Esophagus squamous epithelium (tissue), 5 donors: ENCODE data around the gene HSPBP1. TPM values are rescaled to one million over a fixed set of nuclear protein-coding genes. Genes with fewer than 3 reads are reported as not detected.

Experiments
- DNase-seq: peaks from one replicate; lab custom pipeline; 2025; lab: John Stamatoyannopoulos, UW
- H3K27ac ChIP-seq, 4 donors: fragments of 200-600 bp; sonication (generic); one replicate each; pipeline ENCODE4 v1.5.1; 2016 to 2019; ENCODE audit warnings: mild to moderate bottlenecking in 1 of 4
- H3K27me3 ChIP-seq, 4 donors: fragments of 200-600 bp; sonication (generic); 1 replicate in 3 of 4; 2 replicates in 1 of 4; pipeline versions ENCODE4 v1.5.1 to v1.6.0; 2017 to 2021; ENCODE audit warnings: antibody characterized with exemption in 1 of 4
- H3K36me3 ChIP-seq, 3 donors: fragments of 200-600 bp; sonication (generic); one replicate each; pipeline ENCODE4 v1.5.1; 2016 to 2019
- H3K4me1 ChIP-seq, 3 donors: fragments of 200-600 bp; sonication (generic); one replicate each; pipeline ENCODE4 v1.5.1; 2017 to 2019
- H3K4me3 ChIP-seq, 4 donors: fragments of 200-600 bp; sonication (generic); 1 replicate in 3 of 4; 2 replicates in 1 of 4; pipeline ENCODE4 v1.5.1; 2016 to 2019; ENCODE audit warnings: mild to moderate bottlenecking in 2 of 4, moderate library complexity in 1 of 4
- H3K9me3 ChIP-seq, 3 donors: fragments of 200-600 bp; sonication (generic); one replicate each; pipeline ENCODE4 v1.5.1; 2016 to 2019
- CTCF ChIP-seq, 6 experiments: fragments of 450-650 bp in 4 of 6; fragments of 200-600 bp in 2 of 6; sonication (generic) in 2 of 6; IDR thresholded peaks; one replicate each; pipeline ENCODE4 v1.5.1; 2016 to 2019; ENCODE audit warnings: antibody characterized with exemption in 6 of 6, mild to moderate bottlenecking in 4 of 6, moderate library complexity in 4 of 6
- POLR2A ChIP-seq, 4 donors: fragments of 450-650 bp; IDR thresholded peaks; one replicate each; pipeline ENCODE4 v1.6.1; 2017; ENCODE audit warnings: antibody characterized with exemption in 4 of 4, mild to moderate bottlenecking in 4 of 4, moderate library complexity in 3 of 4
- WGBS, 2 donors: methylation state at CpG; one replicate each; pipeline ENCODE4 v1.1.5; 2018; 5-methylcytosine and 5-hydroxymethylcytosine counted together
- intact Hi-C: fragments of 100-400 bp; cut with DNase I; formaldehyde crosslinking; loops from one replicate; pipeline ENCODE4 v1.15.0; 2022
- total RNA-seq, 4 donors: library from RNA; depleted of rRNA; stranded (reverse); fragments of >200 nt; gene quantifications; one replicate each; pipeline ENCODE4 v1.1.0, GENCODE V29; 2016
- donor health status: DM: yes; HTN: yes; CAD: no.

Gene HSPBP1
- total RNA-seq, 4 donors from 2014 or later, result 27.1 to 40.7 (median 32.4) TPM

- Histone ChIP-seq H3K9me3 (no peaks in the 10 kb centered on the region), H3K27me3 (no peaks in the 10 kb centered on the region), H3K4me3 (no peak overlapping the region), H3K27ac (no peak overlapping the region), H3K4me1 (peaks cover 11 to 19% (median 13%) of the 10 kb centered on the region in 3 donors), H3K36me3 (peaks cover 0 to 26% (median 0%) of the 10 kb centered on the region in 3 donors)
- intact Hi-C loops, result no loop called here
- 93 to 94% methylated on average over 3 to 9 of the region's 9 CpGs for WGBS, 2 donors
- no peak for DNase-seq
- no peak for TF ChIP-seq POLR2A (IDR thresholded peaks at IDR 0.05)
- no peak for TF ChIP-seq CTCF (IDR thresholded peaks at IDR 0.05)
Measured at GRCh38 chr19:55262359-55262758, 17.6 kb downstream of the HSPBP1 start.

DNA sequence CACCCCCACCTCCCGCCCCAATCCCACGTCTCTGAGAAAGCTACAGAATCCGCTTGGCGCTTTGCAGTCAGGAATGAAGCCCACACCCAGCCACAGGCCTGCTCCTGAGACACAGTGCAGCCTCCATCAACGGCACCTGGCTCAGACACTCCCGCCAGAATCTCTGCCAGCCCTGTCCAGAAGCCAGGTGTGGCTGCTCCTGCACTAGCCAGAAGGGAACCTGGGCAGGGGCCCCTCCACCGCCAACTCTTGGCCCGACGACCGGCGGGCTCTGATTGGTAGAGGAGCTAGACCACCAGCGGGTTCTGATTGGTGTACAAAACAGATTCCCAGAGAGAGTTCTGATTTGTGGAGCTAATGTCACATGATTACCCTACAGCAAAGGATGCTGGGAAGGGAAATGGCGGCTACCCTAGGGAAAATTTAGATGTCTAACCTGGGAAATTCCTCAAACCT, 18.2 kb downstream of the HSPBP1 start:
- no peak for TF ChIP-seq CTCF (IDR thresholded peaks at IDR 0.05)
- TF ChIP-seq POLR2A (IDR thresholded peaks at IDR 0.05), result no peak
- 85% methylated on average over 6 to 7 of the region's 13 CpGs for WGBS, 2 donors
- DNase-seq, result no peak
- no peak overlapping the region for H3K27ac ChIP-seq
- H3K36me3 ChIP-seq, result peaks cover 0 to 26% (median 0%) of the 10 kb centered on the region in 3 donors
- H3K4me1 ChIP-seq, result peaks cover 15 to 26% (median 19%) of the 10 kb centered on the region in 3 donors
- no peak overlapping the region for H3K4me3 ChIP-seq
- intact Hi-C loops, result no loop called here
- no peaks in the 10 kb centered on the region for H3K9me3 ChIP-seq
- no peaks in the 10 kb centered on the region for H3K27me3 ChIP-seq

DNA sequence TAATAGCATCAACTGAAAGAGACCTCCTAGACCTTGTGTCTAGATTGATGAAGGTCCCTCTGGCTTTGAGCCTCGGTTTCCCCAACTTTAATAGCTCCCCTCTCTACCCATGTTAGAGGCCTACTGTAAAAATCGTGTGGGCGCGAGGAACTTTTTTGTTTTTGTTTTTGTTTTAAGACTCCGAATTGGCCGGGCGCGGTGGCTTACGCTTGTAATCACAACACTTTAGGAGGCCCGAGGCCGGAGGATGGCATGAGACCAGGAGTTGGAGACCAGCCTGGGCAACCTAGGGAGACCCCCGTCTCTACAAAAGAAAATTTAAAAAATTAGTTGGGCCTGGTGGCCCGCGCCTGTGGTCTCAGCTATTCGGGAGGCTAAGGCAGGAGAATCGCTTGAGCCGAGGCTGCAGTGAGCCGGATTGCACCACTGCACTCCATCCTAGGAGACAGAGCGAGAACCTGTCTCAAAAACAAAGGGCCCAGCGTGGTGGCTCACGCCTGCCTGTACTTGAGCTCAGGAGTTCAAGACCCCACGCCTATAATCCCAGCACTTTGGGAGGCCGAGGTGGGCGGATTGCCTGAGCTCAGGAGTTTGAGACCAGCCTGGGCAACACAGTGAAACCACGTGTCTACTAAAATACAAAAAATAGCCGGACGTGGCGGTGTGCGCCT, 20.2 kb downstream of the HSPBP1 start:
- intact Hi-C loops, result no loop called here
- Histone ChIP-seq H3K4me1 (peaks cover 32 to 46% (median 40%) of the 10 kb centered on the region in 3 donors), H3K36me3 (peaks cover 0 to 13% (median 0%) of the 10 kb centered on the region in 3 donors), H3K4me3 (peak overlapping the region; percentile 84 to 99 (median 96)), H3K9me3 (no peaks in the 10 kb centered on the region), H3K27me3 (no peaks in the 10 kb centered on the region), H3K27ac (peak overlapping the region; percentile 90 to 98 (median 94))
- 7 to 33% methylated on average over 8 to 11 of the region's 29 CpGs for WGBS, 2 donors
- TF ChIP-seq POLR2A (IDR thresholded peaks at IDR 0.05) (no peak), CTCF (IDR thresholded peaks at IDR 0.05) (no peak)
- DNase-seq, result no peak

DNA sequence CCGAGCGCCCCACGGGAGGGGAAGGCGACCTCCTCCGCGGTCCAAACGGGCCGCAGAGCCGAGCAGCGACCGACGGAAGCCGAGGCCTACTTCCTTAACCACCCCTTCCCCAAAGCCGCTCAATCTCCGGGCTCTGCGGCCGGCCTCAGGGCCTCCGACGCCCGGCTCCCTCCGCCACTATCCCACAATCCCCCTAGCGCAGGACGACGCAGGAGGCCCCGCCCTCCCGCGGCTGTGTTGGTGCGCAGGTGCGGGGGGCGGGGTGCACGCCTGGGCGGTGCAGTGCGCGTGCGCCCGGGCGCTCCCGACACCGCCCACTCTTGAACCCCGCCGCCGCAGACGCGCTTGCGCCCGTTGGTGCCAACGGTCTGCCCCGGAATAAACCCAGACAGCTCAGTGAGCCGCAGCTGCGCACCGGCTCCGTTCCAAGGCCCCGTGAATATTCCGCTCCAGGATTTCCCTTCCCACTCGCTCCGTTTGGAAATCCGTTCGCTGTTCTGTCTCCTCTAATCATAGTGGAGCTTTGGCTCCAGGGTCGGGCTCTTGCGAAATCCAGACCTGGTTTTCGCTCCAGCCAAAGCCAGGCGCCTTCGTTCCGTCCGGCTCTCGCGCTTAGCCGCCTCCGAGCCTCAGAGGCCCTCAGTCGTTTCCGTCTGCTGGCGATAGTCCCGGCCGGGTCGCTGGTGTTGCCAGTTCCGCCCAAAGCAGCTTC, 20.9 kb downstream of the HSPBP1 start, which contains the start of gene PPP6R1:
Gene PPP6R1, minus strand, starts transcription at position 190 of the 712 bp plus-strand sequence. CDS start 11,914 bp downstream, outside the sequence.
- peak; percentile 94 for DNase-seq
- peaks cover 0 to 11% (median 0%) of the 10 kb centered on the region in 3 donors for H3K36me3 ChIP-seq
- WGBS, 2 donors, result 0 to 1% methylated on average over 15 to 18 of the region's 76 CpGs
- peak in 3 of 4 donors; percentile 83 to 97 (median 94) for TF ChIP-seq POLR2A (IDR thresholded peaks at IDR 0.05)
- peak in 2 of 6 experiments; percentile 17 to 42 for TF ChIP-seq CTCF (IDR thresholded peaks at IDR 0.05)
- intact Hi-C loops, result no loop called here
- H3K27me3 ChIP-seq, result no peaks in the 10 kb centered on the region
- no peaks in the 10 kb centered on the region for H3K9me3 ChIP-seq
- peaks cover 36 to 53% (median 41%) of the 10 kb centered on the region in 3 donors for H3K4me1 ChIP-seq
- H3K27ac ChIP-seq, result peak within 1 kb of the TSS; percentile 90 to 98 (median 94)
- H3K4me3 ChIP-seq, result peak within 1 kb of the TSS; percentile 84 to 99 (median 96)

- Histone ChIP-seq H3K27ac (peak overlapping the region; percentile 90 to 98 (median 94)), H3K27me3 (no peaks in the 10 kb centered on the region), H3K4me1 (peaks cover 41 to 58% (median 44%) of the 10 kb centered on the region in 3 donors), H3K4me3 (peak overlapping the region; percentile 84 to 99 (median 96)), H3K36me3 (peaks cover 0 to 10% (median 0%) of the 10 kb centered on the region in 3 donors), H3K9me3 (no peaks in the 10 kb centered on the region)
- no CpG with 5 or more reads among the region's 53 CpGs for WGBS, 2 donors
- intact Hi-C loops, result no loop called here
- no peak for DNase-seq
- TF ChIP-seq POLR2A (IDR thresholded peaks at IDR 0.05) (no peak), CTCF (IDR thresholded peaks at IDR 0.05) (no peak)
Measured at GRCh38 chr19:55258476-55258827, 21.5 kb downstream of the HSPBP1 start.
